GM12878 (cell line): ENCODE data around the gene ING3. TPM values are rescaled to one million over a fixed set of nuclear protein-coding genes. Genes with fewer than 3 reads are reported as not detected.
A peak's percentile ranks its signal among the peaks of the same experiment; 100 is the strongest.

ENCODE experiments used
- ATAC-seq: fragments of 200-7000 bp; cut with Tn5 transposase; 3 replicates; pipeline ENCODE4 v1.9.1; 2020; ENCODE audit warnings: mild to moderate bottlenecking, moderate library complexity
- BruUV-seq: library from RNA; stranded (reverse); fragments of 400-500 nt; replicated peaks from 2 replicates; lab custom pipeline; 2021; lab: Mats Ljungman, UMichigan
- CTCF ChIA-PET: fragments of 300-600 bp; sonication (Branson Sonifier 250); formaldehyde crosslinking; extraction: SDS; loops from one replicate; lab custom pipeline; 2021; ENCODE audit warnings: inconsistent platforms; lab: Yijun Ruan, JAX
- POLR2A ChIA-PET: fragments of 350-600 bp; formaldehyde crosslinking; extraction: SDS; loops from one replicate; lab custom pipeline; 2021; ENCODE audit warnings: inconsistent platforms; lab: Charles Lee
- RAD21 ChIA-PET: fragments of 300-600 bp; sonication (Branson Sonifier 250); formaldehyde crosslinking; loops from one replicate; lab custom pipeline; 2023; ENCODE audit warnings: antibody characterized with exemption; ENCODE audit not compliant: unreplicated experiment; lab: Charles Lee
- SMC1A ChIA-PET: fragments of 300-600 bp; sonication (Branson Sonifier 250); formaldehyde crosslinking; loops from one replicate; lab custom pipeline; 2023; ENCODE audit not compliant: unreplicated experiment, uncharacterized antibody; lab: Charles Lee
- DNase-seq: peaks from one replicate; pipeline ENCODE4 v3.0.0-alpha.2; 2011; ENCODE audit warnings: low read depth, low spot score
- FAIRE-seq: peaks from 3 replicates; lab custom pipeline; 2011; peaks lifted over from hg19 to GRCh38; lab: Jason Lieb, UNC
- H2AFZ ChIP-seq: 2 replicates; pipeline ENCODE4 v1.6.0; 2011; ENCODE audit warnings: low read depth, low read length, control low read depth; ENCODE audit not compliant: control insufficient read depth
- H3K27ac ChIP-seq: 2 replicates; pipeline ENCODE4 v1.5.1; 2011; ENCODE audit warnings: control low read depth; ENCODE audit not compliant: control insufficient read depth, insufficient read depth
- H3K27me3 ChIP-seq, 2 experiments: replicated peaks in 1 of 2; 2 replicates each; pipeline versions ENCODE4 v1.6.0 to v1.6.1; 2011; ENCODE audit warnings: low read length in 1 of 2; ENCODE audit not compliant: control insufficient read depth in 2 of 2, insufficient read depth in 2 of 2
- H3K36me3 ChIP-seq, 2 experiments: 2 replicates each; pipeline ENCODE4 v1.5.1; 2011; ENCODE audit warnings: low read length in 1 of 2; ENCODE audit not compliant: control insufficient read depth in 2 of 2, insufficient read depth in 2 of 2
- H3K4me1 ChIP-seq: 2 replicates; pipeline ENCODE4 v1.6.1; 2011; ENCODE audit warnings: mild to moderate bottlenecking, low read length, moderate library complexity, mixed read lengths; ENCODE audit not compliant: control insufficient read depth, insufficient read depth
- H3K4me2 ChIP-seq: 2 replicates; pipeline ENCODE4 v1.6.0; 2011; ENCODE audit warnings: control low read depth; ENCODE audit not compliant: control insufficient read depth, insufficient read depth
- H3K4me3 ChIP-seq: fragments of 200-600 bp; sonication (generic); 2 replicates; pipeline ENCODE4 v1.5.1; 2016
- H3K79me2 ChIP-seq: 2 replicates; pipeline ENCODE4 v1.6.0; 2011; ENCODE audit warnings: low read length; ENCODE audit not compliant: control insufficient read depth, insufficient read depth
- H3K9ac ChIP-seq: 2 replicates; pipeline ENCODE4 v1.8.0; 2011; ENCODE audit warnings: low read length, control low read depth, mixed read lengths; ENCODE audit not compliant: control insufficient read depth, insufficient read depth
- H3K9me3 ChIP-seq: replicated peaks from 3 replicates; pipeline ENCODE4 v1.5.1; 2011; ENCODE audit warnings: mild to moderate bottlenecking, low read length; ENCODE audit not compliant: control insufficient read depth, insufficient read depth
- H4K20me1 ChIP-seq: 2 replicates; pipeline ENCODE4 v1.6.0; 2011; ENCODE audit not compliant: control insufficient read depth, insufficient read depth
- BACH1 ChIP-seq: fragments of 450-650 bp; IDR thresholded peaks from 2 replicates; pipeline ENCODE4 v1.6.1; 2017; ENCODE audit warnings: mild to moderate bottlenecking, borderline replicate concordance
- CBX5 ChIP-seq: sonication (generic); IDR thresholded peaks from 2 replicates; pipeline ENCODE4 v1.6.1; 2016; ENCODE audit warnings: low read depth, moderate library complexity, mild to moderate bottlenecking, inconsistent platforms
- CTCF ChIP-seq, 3 experiments: IDR thresholded peaks in 2 of 3; conservative IDR thresholded peaks in 1 of 3; 2 replicates each; pipeline ENCODE4 v1.5.1; 2011; ENCODE audit warnings: low read depth in 3 of 3, low read length in 3 of 3, mild to moderate bottlenecking in 3 of 3, control low read depth in 2 of 3, moderate library complexity in 2 of 3, inconsistent platforms in 1 of 3, mixed read lengths in 1 of 3; ENCODE audit not compliant: control insufficient read depth in 2 of 3, insufficient read depth in 1 of 3; ENCODE audit errors: extremely low read depth in 1 of 3
- EED ChIP-seq: sonication (generic); IDR thresholded peaks from 2 replicates; pipeline ENCODE4 v1.6.1; 2016; ENCODE audit warnings: antibody characterized with exemption, low read depth
- IKZF1 ChIP-seq: fragments of 450-650 bp; conservative IDR thresholded peaks from 2 replicates; pipeline ENCODE4 v1.6.1; 2017; ENCODE audit warnings: antibody characterized with exemption, mild to moderate bottlenecking
- MXI1 ChIP-seq: fragments of 150-350 bp; IDR thresholded peaks from 2 replicates; pipeline ENCODE4 v1.6.1; 2011; ENCODE audit warnings: low read depth, mild to moderate bottlenecking, inconsistent platforms, low read length, improper control_type of control experiment
- RFX5 ChIP-seq: IDR thresholded peaks from 2 replicates; pipeline ENCODE4 v1.6.1; 2011; ENCODE audit warnings: low read depth, low read length, improper control_type of control experiment
- WGBS: methylation state at CpG from one replicate; pipeline ENCODE4 v1.1.6; 2016; ENCODE audit warnings: low lambda C conversion rate; ENCODE audit not compliant: insufficient replicate concordance, insufficient coverage; ENCODE audit errors: missing lambda C conversion rate; 5-methylcytosine and 5-hydroxymethylcytosine counted together
- in situ Hi-C: fragments of 300-500 bp; cut with MboI; formaldehyde crosslinking; loops from 9 replicates; pipeline ENCODE4 v1.14.3; 2018; ENCODE audit warnings: mixed read lengths
- intact Hi-C: fragments of 100-400 bp; cut with micrococcal nuclease; formaldehyde crosslinking; loops from one replicate; pipeline ENCODE4 v1.14.2; 2022; ENCODE audit not compliant: unreplicated experiment
- polyA plus RNA-seq, 11 experiments: library from polyadenylated mRNA; depleted of rRNA in 4 of 11; unstranded in 6 of 11; stranded (reverse) in 5 of 11; fragments of >200 nt; fragmentation: Nextera tagmentation in 4 of 11; fragmentation: Illumina TruSeq in 1 of 11; extraction: Ambion mirVana in 4 of 11; extraction: Trizol in 1 of 11; gene quantifications; 1 replicate in 1 of 11; 2 replicates in 10 of 11; pipeline versions ENCODE4 v1.2.1 to v1.2.3, GENCODE V29; 2011 to 2016; ENCODE audit warnings: inconsistent platforms in 2 of 11, missing spikeins in 2 of 11, low read depth in 1 of 11
- total RNA-seq, 4 experiments: library from RNA; depleted of rRNA in 3 of 4; stranded (reverse); fragments of >200 nt in 3 of 4; fragmentation: Illumina TruSeq in 1 of 4; extraction: Trizol in 1 of 4; gene quantifications; 2 replicates each; pipeline versions ENCODE4 v1.2.1 to v1.2.3, GENCODE V29; 2013 to 2021
- TF ChIP-seq, protein P1 (sequence below): IDR thresholded peaks from 2 replicates; pipeline ENCODE4 v1.6.1; 2012; ENCODE audit warnings: mild to moderate bottlenecking, low read depth, low read length
- TF ChIP-seq, protein P2 (sequence below): fragments of 450-650 bp; IDR thresholded peaks from 2 replicates; pipeline ENCODE4 v1.6.1; 2017; ENCODE audit warnings: antibody characterized with exemption, mild to moderate bottlenecking, moderate library complexity

The ING3 gene
- total and polyA plus RNA-seq, 10 of the 15 experiments (the other 5 are each of a cell fraction or from before 2014, with no cell fraction given), result 12.1 to 60.8 (median 28.8) TPM

- TF ChIP-seq CTCF (IDR thresholded peaks at IDR 0.05 in 2 of 3, conservative IDR thresholded peaks at IDR 0.05 in 1 of 3; ENCODE audit: control insufficient read depth in 2 of 3, extremely low read depth in 1 of 3, insufficient read depth in 1 of 3, low read depth in 3 of 3, low read length in 3 of 3), result no peak
These were observed 509 bp upstream of the ING3 start (continued) for GRCh38 chr7:120949998-120950538.

GRCh38 chr7:120951309-120951699, 727 bp downstream of the ING3 start:
- BruUV-seq, result TSS peak; percentile 65
- Histone ChIP-seq H3K9ac (peak overlapping the region; percentile 92), H4K20me1 (no peaks in the 10 kb centered on the region), H3K4me1 (0 out of 2 replicates have a peak, but pooled peaks cover 5% of the 10 kb centered on the region), H3K9me3 (no peaks in the 10 kb centered on the region), H3K79me2 (peaks cover 24% of the 10 kb centered on the region), H3K4me3 (peak overlapping the region; percentile 90), H2AFZ (peak overlapping the region; percentile 43), H3K36me3 (peaks cover 0 to 3% of the 10 kb centered on the region in 2 experiments; a peak in 1 of 4 replicates), H3K27ac (peak overlapping the region; percentile 97), H3K27me3 (no peaks in the 10 kb centered on the region), H3K4me2 (peak overlapping the region; percentile 97)
- intact Hi-C loops (loop anchor here (2.0 to 10.0 kb wide), 3 partner anchors 95 to 583 kb away; no protein-coding TSS in a partner anchor), in situ Hi-C loops (loop anchor here (25.0 kb wide), 1 partner anchor 586 kb away; no protein-coding TSS in a partner anchor)
- ChIA-PET POLR2A (interaction anchor here (0.6 to 2.0 kb wide), 5 partner anchors 10 to 162 kb away, joined by 4 to 14 read pairs (median 8); no protein-coding TSS in a partner anchor), SMC1A (interaction anchor here (0.8 to 2.5 kb wide), 19 partner anchors 8 to 673 kb away, joined by 3 to 11 read pairs (median 3); no protein-coding TSS in a partner anchor), CTCF (interaction anchor here (0.9 to 3.4 kb wide), 4 partner anchors 10 to 160 kb away, joined by 3 to 23 read pairs (median 3); no protein-coding TSS in a partner anchor), RAD21 (interaction anchor here (0.8 to 3.5 kb wide), 9 partner anchors 10 to 159 kb away, joined by 3 to 11 read pairs (median 4); no protein-coding TSS in a partner anchor)
- WGBS, result 9% methylated on average over 8 of the region's 8 CpGs
- DNase-seq (no peak), FAIRE-seq (no peak), ATAC-seq (no peak)
- TF ChIP-seq IKZF1, result peak; percentile 1
- TF ChIP-seq MXI1, result peak; percentile 75; the same call in 1 of the 2 replicates
- 0 out of 2 replicates have a peak, but pooled peaks have one; percentile 2 for TF ChIP-seq RFX5
- TF ChIP-seq EED, result no peak
- TF ChIP-seq BACH1, result 0 out of 2 replicates have a peak, but pooled peaks have one; percentile 5
- TF ChIP-seq CBX5, result 0 out of 2 replicates have a peak, but pooled peaks have one; percentile 11
- TF ChIP-seq, protein P1, sequence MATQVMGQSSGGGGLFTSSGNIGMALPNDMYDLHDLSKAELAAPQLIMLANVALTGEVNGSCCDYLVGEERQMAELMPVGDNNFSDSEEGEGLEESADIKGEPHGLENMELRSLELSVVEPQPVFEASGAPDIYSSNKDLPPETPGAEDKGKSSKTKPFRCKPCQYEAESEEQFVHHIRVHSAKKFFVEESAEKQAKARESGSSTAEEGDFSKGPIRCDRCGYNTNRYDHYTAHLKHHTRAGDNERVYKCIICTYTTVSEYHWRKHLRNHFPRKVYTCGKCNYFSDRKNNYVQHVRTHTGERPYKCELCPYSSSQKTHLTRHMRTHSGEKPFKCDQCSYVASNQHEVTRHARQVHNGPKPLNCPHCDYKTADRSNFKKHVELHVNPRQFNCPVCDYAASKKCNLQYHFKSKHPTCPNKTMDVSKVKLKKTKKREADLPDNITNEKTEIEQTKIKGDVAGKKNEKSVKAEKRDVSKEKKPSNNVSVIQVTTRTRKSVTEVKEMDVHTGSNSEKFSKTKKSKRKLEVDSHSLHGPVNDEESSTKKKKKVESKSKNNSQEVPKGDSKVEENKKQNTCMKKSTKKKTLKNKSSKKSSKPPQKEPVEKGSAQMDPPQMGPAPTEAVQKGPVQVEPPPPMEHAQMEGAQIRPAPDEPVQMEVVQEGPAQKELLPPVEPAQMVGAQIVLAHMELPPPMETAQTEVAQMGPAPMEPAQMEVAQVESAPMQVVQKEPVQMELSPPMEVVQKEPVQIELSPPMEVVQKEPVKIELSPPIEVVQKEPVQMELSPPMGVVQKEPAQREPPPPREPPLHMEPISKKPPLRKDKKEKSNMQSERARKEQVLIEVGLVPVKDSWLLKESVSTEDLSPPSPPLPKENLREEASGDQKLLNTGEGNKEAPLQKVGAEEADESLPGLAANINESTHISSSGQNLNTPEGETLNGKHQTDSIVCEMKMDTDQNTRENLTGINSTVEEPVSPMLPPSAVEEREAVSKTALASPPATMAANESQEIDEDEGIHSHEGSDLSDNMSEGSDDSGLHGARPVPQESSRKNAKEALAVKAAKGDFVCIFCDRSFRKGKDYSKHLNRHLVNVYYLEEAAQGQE, result no peak
- TF ChIP-seq, protein P2, sequence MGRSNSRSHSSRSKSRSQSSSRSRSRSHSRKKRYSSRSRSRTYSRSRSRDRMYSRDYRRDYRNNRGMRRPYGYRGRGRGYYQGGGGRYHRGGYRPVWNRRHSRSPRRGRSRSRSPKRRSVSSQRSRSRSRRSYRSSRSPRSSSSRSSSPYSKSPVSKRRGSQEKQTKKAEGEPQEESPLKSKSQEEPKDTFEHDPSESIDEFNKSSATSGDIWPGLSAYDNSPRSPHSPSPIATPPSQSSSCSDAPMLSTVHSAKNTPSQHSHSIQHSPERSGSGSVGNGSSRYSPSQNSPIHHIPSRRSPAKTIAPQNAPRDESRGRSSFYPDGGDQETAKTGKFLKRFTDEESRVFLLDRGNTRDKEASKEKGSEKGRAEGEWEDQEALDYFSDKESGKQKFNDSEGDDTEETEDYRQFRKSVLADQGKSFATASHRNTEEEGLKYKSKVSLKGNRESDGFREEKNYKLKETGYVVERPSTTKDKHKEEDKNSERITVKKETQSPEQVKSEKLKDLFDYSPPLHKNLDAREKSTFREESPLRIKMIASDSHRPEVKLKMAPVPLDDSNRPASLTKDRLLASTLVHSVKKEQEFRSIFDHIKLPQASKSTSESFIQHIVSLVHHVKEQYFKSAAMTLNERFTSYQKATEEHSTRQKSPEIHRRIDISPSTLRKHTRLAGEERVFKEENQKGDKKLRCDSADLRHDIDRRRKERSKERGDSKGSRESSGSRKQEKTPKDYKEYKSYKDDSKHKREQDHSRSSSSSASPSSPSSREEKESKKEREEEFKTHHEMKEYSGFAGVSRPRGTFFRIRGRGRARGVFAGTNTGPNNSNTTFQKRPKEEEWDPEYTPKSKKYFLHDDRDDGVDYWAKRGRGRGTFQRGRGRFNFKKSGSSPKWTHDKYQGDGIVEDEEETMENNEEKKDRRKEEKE, result no peak
